ENCODE results near the gene SCFD2. TPM values are rescaled to one million over a fixed set of nuclear protein-coding genes. Genes with fewer than 3 reads are reported as not detected.

Gene SCFD2
- total RNA-seq, 1 experiment from 2014 or later: 8.1 TPM

DNA sequence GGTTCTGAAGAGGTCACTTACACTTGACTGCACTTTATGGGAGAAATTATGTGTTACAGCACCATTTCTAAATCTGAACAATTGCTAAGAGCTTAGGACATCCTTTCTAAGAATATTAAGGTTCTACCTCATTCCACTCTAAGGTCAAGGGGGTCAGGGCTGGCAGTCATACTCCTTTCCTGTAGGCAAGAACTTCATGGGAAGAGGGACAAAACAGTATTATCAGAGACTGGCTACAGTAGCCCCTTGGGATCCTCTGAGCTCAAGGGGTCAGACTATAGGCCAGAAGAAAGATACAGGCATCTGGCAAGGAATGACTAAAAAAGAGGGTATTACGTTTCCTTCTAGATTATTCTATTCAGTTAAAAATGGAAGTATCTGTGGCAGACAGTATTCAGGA lies 388.6 kb downstream of the SCFD2 start:
- H3K9me3 ChIP-seq (ENCODE audit: insufficient read depth, low read depth): no peaks in the 10 kb centered on the region
- no peaks in the 10 kb centered on the region for H3K79me2 ChIP-seq (ENCODE audit: low read depth)
- no peaks in the 10 kb centered on the region for H3F3A ChIP-seq (ENCODE audit: insufficient read depth, low read depth)
- intact Hi-C loops (cut with micrococcal nuclease; ENCODE audit: unreplicated experiment): no loop called here
- no peak overlapping the region for H3K4me2 ChIP-seq
- no peak overlapping the region for H2AFZ ChIP-seq
- H3K4me1 ChIP-seq (replicated peaks; ENCODE audit: insufficient read depth): no peaks in the 10 kb centered on the region
- H3K36me3 ChIP-seq (ENCODE audit: low read depth): no peaks in the 10 kb centered on the region
- H3K27me3 ChIP-seq (ENCODE audit: insufficient read depth, low read depth): no peaks in the 10 kb centered on the region
- no peak overlapping the region for H3K4me3 ChIP-seq
- ChIA-PET POLR2A (ENCODE audit: unreplicated experiment) (interaction anchor here (0.6 kb wide), 1 partner anchor 260 kb away, joined by 6 read pairs; no protein-coding TSS in a partner anchor), CTCF (no interaction called here)
- TF ChIP-seq EZH2 (IDR thresholded peaks at IDR 0.05; ENCODE audit: low read depth): no peak
- TF ChIP-seq, protein P1, sequence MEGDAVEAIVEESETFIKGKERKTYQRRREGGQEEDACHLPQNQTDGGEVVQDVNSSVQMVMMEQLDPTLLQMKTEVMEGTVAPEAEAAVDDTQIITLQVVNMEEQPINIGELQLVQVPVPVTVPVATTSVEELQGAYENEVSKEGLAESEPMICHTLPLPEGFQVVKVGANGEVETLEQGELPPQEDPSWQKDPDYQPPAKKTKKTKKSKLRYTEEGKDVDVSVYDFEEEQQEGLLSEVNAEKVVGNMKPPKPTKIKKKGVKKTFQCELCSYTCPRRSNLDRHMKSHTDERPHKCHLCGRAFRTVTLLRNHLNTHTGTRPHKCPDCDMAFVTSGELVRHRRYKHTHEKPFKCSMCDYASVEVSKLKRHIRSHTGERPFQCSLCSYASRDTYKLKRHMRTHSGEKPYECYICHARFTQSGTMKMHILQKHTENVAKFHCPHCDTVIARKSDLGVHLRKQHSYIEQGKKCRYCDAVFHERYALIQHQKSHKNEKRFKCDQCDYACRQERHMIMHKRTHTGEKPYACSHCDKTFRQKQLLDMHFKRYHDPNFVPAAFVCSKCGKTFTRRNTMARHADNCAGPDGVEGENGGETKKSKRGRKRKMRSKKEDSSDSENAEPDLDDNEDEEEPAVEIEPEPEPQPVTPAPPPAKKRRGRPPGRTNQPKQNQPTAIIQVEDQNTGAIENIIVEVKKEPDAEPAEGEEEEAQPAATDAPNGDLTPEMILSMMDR (conservative IDR thresholded peaks at IDR 0.05): no peak
- H3K27ac ChIP-seq: no peak overlapping the region
- H3K9me2 ChIP-seq (ENCODE audit: insufficient read depth): no peaks in the 10 kb centered on the region
- no TSS peak for BruUV-seq (replicated peaks)
- H4K20me1 ChIP-seq (ENCODE audit: insufficient read depth): no peaks in the 10 kb centered on the region
- DNase-seq: no peak

DNA sequence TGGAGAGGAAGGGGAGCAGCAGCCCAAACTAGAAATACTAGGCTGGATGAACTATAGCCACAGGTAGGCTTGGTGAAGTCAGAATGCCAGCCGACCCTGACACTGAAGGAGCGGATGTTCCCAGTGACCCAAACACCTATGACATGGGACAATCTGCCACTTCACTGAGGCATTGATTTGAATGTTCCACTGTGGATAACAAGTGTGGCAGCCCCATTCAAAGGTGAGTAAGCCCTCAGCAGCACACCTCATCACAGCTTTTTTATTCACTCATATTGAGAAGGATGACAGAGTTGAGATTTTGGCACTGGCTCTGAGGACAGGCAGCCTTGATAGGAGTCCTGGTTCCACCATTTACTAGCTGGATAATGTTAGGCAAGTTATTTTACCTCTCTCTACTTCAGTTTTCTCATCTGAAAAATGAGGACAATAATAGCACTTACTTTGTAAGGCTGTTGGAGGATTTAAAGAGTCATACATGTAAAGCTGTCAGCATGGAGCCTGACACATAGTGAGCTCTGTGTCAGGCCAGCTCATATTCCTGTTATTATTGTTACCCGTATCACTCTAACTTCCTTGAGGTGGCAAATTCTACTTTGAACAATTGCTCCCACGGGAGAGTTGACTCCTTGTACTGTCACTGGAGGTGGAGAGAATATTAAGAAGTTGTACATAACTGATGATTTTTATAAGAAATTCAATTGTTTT lies 389.2 kb downstream of the SCFD2 start:
- no peaks in the 10 kb centered on the region for H4K20me1 ChIP-seq (ENCODE audit: insufficient read depth)
- no peaks in the 10 kb centered on the region for H3K4me1 ChIP-seq (replicated peaks; ENCODE audit: insufficient read depth)
- no peaks in the 10 kb centered on the region for H3K9me2 ChIP-seq (ENCODE audit: insufficient read depth)
- no peak for TF ChIP-seq EZH2 (IDR thresholded peaks at IDR 0.05; ENCODE audit: low read depth)
- TF ChIP-seq, protein P1 (conservative IDR thresholded peaks at IDR 0.05): no peak
- intact Hi-C loops (cut with micrococcal nuclease; ENCODE audit: unreplicated experiment): no loop called here
- DNase-seq: no peak
- no peaks in the 10 kb centered on the region for H3K27me3 ChIP-seq (ENCODE audit: insufficient read depth, low read depth)
- ChIA-PET POLR2A (ENCODE audit: unreplicated experiment) (no interaction called here), CTCF (no interaction called here)
- no peaks in the 10 kb centered on the region for H3K9me3 ChIP-seq (ENCODE audit: insufficient read depth, low read depth)
- no peak overlapping the region for H3K4me2 ChIP-seq
- no peaks in the 10 kb centered on the region for H3K36me3 ChIP-seq (ENCODE audit: low read depth)
- no peaks in the 10 kb centered on the region for H3K79me2 ChIP-seq (ENCODE audit: low read depth)
- no peaks in the 10 kb centered on the region for H3F3A ChIP-seq (ENCODE audit: insufficient read depth, low read depth)
- BruUV-seq (replicated peaks): no TSS peak
- H2AFZ ChIP-seq: no peak overlapping the region
- no peak overlapping the region for H3K27ac ChIP-seq
- H3K4me3 ChIP-seq: no peak overlapping the region

DNA sequence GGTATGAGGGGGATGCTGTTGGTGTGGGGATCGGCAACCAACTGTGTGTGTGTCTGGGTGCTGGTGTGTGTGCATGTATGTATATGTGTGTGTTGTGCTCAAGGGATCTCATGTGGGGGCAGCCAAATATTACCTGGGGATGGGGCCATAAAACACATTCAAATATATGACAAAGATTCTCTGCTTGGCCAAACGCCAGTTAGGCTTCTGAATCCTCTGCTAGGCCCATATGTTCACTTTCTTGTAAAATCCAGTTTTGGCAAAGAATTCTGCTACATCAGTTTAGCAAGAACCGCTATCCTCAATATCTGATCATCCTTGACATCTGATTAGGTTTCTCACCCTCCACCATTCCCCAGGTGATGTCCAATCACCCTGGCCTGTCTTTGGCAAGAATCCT lies 397.2 kb downstream of the SCFD2 start:
- BruUV-seq (replicated peaks): no TSS peak
- Histone ChIP-seq H3K9me2 (ENCODE audit: insufficient read depth) (no peaks in the 10 kb centered on the region), H3K4me1 (replicated peaks; ENCODE audit: insufficient read depth) (no peaks in the 10 kb centered on the region), H3K36me3 (ENCODE audit: low read depth) (no peaks in the 10 kb centered on the region), H2AFZ (no peak overlapping the region), H3K4me2 (no peak overlapping the region), H3K27me3 (ENCODE audit: insufficient read depth, low read depth) (no peaks in the 10 kb centered on the region), H3F3A (ENCODE audit: insufficient read depth, low read depth) (no peaks in the 10 kb centered on the region), H3K4me3 (no peak overlapping the region), H3K79me2 (ENCODE audit: low read depth) (no peaks in the 10 kb centered on the region), H3K9me3 (ENCODE audit: insufficient read depth, low read depth) (no peaks in the 10 kb centered on the region), H4K20me1 (ENCODE audit: insufficient read depth) (no peaks in the 10 kb centered on the region), H3K27ac (no peak overlapping the region)
- ChIA-PET CTCF (no interaction called here), POLR2A (ENCODE audit: unreplicated experiment) (no interaction called here)
- intact Hi-C loops (cut with micrococcal nuclease; ENCODE audit: unreplicated experiment): no loop called here
- TF ChIP-seq, protein P1 (conservative IDR thresholded peaks at IDR 0.05): no peak
- DNase-seq: no peak

Data from PC-9 (cell line).